Epithelial cell of prostate (primary cell): Measurements from ENCODE around the gene SNX27.

Source experiments
- DNase-seq: peaks from one replicate; pipeline ENCODE4 v3.0.0-alpha.2; 2011; ENCODE audit warnings: low read depth, low spot score
- H3K27ac ChIP-seq: fragments of 450-650 bp; 2 replicates; pipeline ENCODE4 v1.5.1; 2017; ENCODE audit warnings: mild to moderate bottlenecking

SNX27 gene

GRCh38 chr1:151693057-151693651, 81.3 kb downstream of the SNX27 start:
- no peak for DNase-seq
- no peak overlapping the region for H3K27ac ChIP-seq

- no peak overlapping the region for H3K27ac ChIP-seq
- no peak for DNase-seq
Measured at GRCh38 chr1:151701515-151701914, 89.7 kb downstream of the SNX27 start.

- H3K27ac ChIP-seq, result no peak overlapping the region
- no peak for DNase-seq
Measured at GRCh38 chr1:151702936-151703335, 91.1 kb downstream of the SNX27 start.

GRCh38 chr1:151703813-151704212, 92.0 kb downstream of the SNX27 start:
- DNase-seq, result no peak
- H3K27ac ChIP-seq, result no peak overlapping the region

- H3K27ac ChIP-seq, result no peak overlapping the region
- no peak for DNase-seq
Measured at GRCh38 chr1:151704246-151704645, 92.4 kb downstream of the SNX27 start.

GRCh38 chr1:151705146-151705545, 93.3 kb downstream of the SNX27 start:
- no peak overlapping the region for H3K27ac ChIP-seq
- DNase-seq, result no peak

- no peak for DNase-seq
- H3K27ac ChIP-seq, result no peak overlapping the region
Measured at GRCh38 chr1:151705753-151706463, 94.1 kb downstream of the SNX27 start.

- DNase-seq, result no peak
- H3K27ac ChIP-seq, result no peak overlapping the region
Measured at GRCh38 chr1:151706464-151707415, 94.9 kb downstream of the SNX27 start.

- no peak overlapping the region for H3K27ac ChIP-seq
- no peak for DNase-seq
Measured at GRCh38 chr1:151707541-151708065, 95.8 kb downstream of the SNX27 start.

GRCh38 chr1:151708891-151709290, 97.0 kb downstream of the SNX27 start:
- H3K27ac ChIP-seq, result no peak overlapping the region
- no peak for DNase-seq

- no peak for DNase-seq
- H3K27ac ChIP-seq, result no peak overlapping the region
Measured at GRCh38 chr1:151710187-151710840, 98.5 kb downstream of the SNX27 start.

- H3K27ac ChIP-seq, result no peak overlapping the region
- DNase-seq, result no peak
Measured at GRCh38 chr1:151711044-151711800, 99.4 kb downstream of the SNX27 start.

GRCh38 chr1:151711951-151712350, 100.1 kb downstream of the SNX27 start:
- no peak for DNase-seq
- H3K27ac ChIP-seq, result no peak overlapping the region

- no peak for DNase-seq
- H3K27ac ChIP-seq, result no peak overlapping the region
Measured at GRCh38 chr1:151713044-151713443, 101.2 kb downstream of the SNX27 start.

GRCh38 chr1:151713874-151714273, 102.0 kb downstream of the SNX27 start:
- H3K27ac ChIP-seq, result no peak overlapping the region

GRCh38 chr1:151714820-151715725, 103.2 kb downstream of the SNX27 start:
- no peak overlapping the region for H3K27ac ChIP-seq
- DNase-seq, result no peak

More at GRCh38 chr1:151713874-151714273, 102.0 kb downstream of the SNX27 start:
- DNase-seq, result peak; percentile 12

- no peak for DNase-seq
- H3K27ac ChIP-seq, result no peak overlapping the region
Measured at GRCh38 chr1:151715726-151716404, 104.0 kb downstream of the SNX27 start.

- DNase-seq, result no peak
- H3K27ac ChIP-seq, result no peak overlapping the region
Measured at GRCh38 chr1:151716405-151716762, 104.5 kb downstream of the SNX27 start.
